Measurements from ENCODE around the gene LATS2.

DNA sequence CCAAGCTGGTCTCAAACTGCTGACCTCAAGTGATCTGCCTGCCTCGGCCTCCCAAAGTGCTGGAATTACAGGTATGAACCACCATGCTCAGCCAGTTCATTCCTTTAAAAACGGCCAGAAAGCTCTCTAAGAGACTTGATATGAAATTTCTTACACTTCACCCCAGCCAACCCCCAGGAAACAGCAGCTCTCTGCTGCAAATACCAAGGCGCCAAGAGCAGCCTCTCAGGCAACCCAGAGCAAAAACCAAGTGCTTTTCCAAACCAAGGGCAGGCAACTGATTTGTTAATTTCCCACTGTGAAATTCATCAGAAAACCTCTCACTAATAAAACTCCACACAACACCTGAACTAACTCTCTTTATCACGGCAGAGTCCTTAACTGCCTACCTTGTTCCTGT is 44.9 kb downstream of the LATS2 start:
- TF ChIP-seq, protein P1, sequence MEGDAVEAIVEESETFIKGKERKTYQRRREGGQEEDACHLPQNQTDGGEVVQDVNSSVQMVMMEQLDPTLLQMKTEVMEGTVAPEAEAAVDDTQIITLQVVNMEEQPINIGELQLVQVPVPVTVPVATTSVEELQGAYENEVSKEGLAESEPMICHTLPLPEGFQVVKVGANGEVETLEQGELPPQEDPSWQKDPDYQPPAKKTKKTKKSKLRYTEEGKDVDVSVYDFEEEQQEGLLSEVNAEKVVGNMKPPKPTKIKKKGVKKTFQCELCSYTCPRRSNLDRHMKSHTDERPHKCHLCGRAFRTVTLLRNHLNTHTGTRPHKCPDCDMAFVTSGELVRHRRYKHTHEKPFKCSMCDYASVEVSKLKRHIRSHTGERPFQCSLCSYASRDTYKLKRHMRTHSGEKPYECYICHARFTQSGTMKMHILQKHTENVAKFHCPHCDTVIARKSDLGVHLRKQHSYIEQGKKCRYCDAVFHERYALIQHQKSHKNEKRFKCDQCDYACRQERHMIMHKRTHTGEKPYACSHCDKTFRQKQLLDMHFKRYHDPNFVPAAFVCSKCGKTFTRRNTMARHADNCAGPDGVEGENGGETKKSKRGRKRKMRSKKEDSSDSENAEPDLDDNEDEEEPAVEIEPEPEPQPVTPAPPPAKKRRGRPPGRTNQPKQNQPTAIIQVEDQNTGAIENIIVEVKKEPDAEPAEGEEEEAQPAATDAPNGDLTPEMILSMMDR (IDR thresholded peaks at IDR 0.05): no peak
- no peak for TF ChIP-seq POLR2A (IDR thresholded peaks at IDR 0.05)
